ENCODE results near the gene TNMD. TPM values are rescaled to one million over a fixed set of nuclear protein-coding genes. Genes with fewer than 3 reads are reported as not detected.

TNMD gene
- total RNA-seq, result not detected in 2 replicates

GRCh38 chrX:100584611-100585010, at the start of gene TNMD:
TNMD (plus strand) TSS chrX:100584936; CDS start chrX:100585019, 83 bp downstream.

GRCh38 chrX:100636321-100636991, 51.7 kb downstream of the TNMD start, which contains the start of gene TSPAN6:
TSPAN6 (minus strand) TSS chrX:100636806; CDS start chrX:100636694, 112 bp downstream.

GRCh38 chrX:100643956-100644860, 59.5 kb downstream of the TNMD start, which contains the start of gene SRPX2:
SRPX2 (plus strand) TSS chrX:100644199; CDS start chrX:100646323, 2,124 bp downstream.

Other genes starting within 250 kb of the TNMD start
- 0.05 and 0.07 TPM in 2 replicates for gene PCDH19, start 174.7 kb upstream of the TNMD start, total RNA-seq
- 20.6 and 25.4 TPM in 2 replicates for gene TSPAN6, start 51.9 kb downstream of the TNMD start, total RNA-seq
- gene SRPX2, start 59.3 kb downstream of the TNMD start, total RNA-seq, result 30.5 and 31.4 TPM in 2 replicates
- 1.5 and 3.5 TPM in 2 replicates for gene SYTL4, start 147.2 kb downstream of the TNMD start, total RNA-seq
- 18.8 and 26.4 TPM in 2 replicates for gene CSTF2, start 235.5 kb downstream of the TNMD start, total RNA-seq

Measured in airway epithelial cell (primary cell).